Neural cell (in vitro differentiated cells): ENCODE results near the gene UBE3D. TPM values are rescaled to one million over a fixed set of nuclear protein-coding genes. Genes with fewer than 3 reads are reported as not detected.

Experiments
- H2AFZ ChIP-seq: fragments of 200-600, 300-800 bp; sonication (generic), shearing (Covaris generic); 2 replicates; pipeline ENCODE4 v1.6.0; 2014; ENCODE audit warnings: low read depth, mild to moderate bottlenecking, antibody characterized with exemption, low read length, moderate library complexity
- H3F3A ChIP-seq: fragments of 200-600 bp; shearing (Covaris generic); 2 replicates; pipeline ENCODE4 v1.6.1; 2016; ENCODE audit warnings: mild to moderate bottlenecking, moderate library complexity, mixed read lengths, antibody characterized with exemption, low read length; ENCODE audit not compliant: insufficient read depth, poor library complexity, severe bottlenecking
- H3K27ac ChIP-seq: fragments of 200-600, 300-800 bp; sonication (generic), shearing (Covaris generic); 2 replicates; pipeline ENCODE4 v1.5.1; 2014; ENCODE audit warnings: mild to moderate bottlenecking, low read length, moderate library complexity
- H3K27me3 ChIP-seq: fragments of 300-800, 200-600 bp; sonication (generic), shearing (Covaris generic); 2 replicates; pipeline ENCODE4 v1.6.0; 2014; ENCODE audit warnings: mild to moderate bottlenecking, low read depth, low read length, moderate library complexity; ENCODE audit not compliant: insufficient read depth
- H3K36me3 ChIP-seq: fragments of 300-800, 200-600 bp; sonication (generic), shearing (Covaris generic); 2 replicates; pipeline ENCODE4 v1.5.1; 2014; ENCODE audit warnings: mild to moderate bottlenecking, antibody characterized with exemption, low read length, moderate library complexity; ENCODE audit not compliant: insufficient read depth
- H3K4me2 ChIP-seq: fragments of 300-800, 200-600 bp; sonication (generic), shearing (Covaris generic); 2 replicates; pipeline ENCODE4 v1.6.0; 2014; ENCODE audit warnings: mild to moderate bottlenecking, low read length
- H3K4me3 ChIP-seq: fragments of 300-800, 200-600 bp; sonication (generic), shearing (Covaris generic); 2 replicates; pipeline ENCODE4 v1.5.1; 2014; ENCODE audit warnings: mild to moderate bottlenecking, low read length, moderate library complexity
- H3K79me2 ChIP-seq: fragments of 200-600 bp; shearing (Covaris generic); replicated peaks from 2 replicates; pipeline ENCODE4 v1.6.0; 2014; ENCODE audit warnings: mild to moderate bottlenecking, low read length, moderate library complexity; ENCODE audit not compliant: insufficient read depth
- H3K9ac ChIP-seq: fragments of 300-800, 200-600 bp; sonication (generic), shearing (Covaris generic); 2 replicates; pipeline ENCODE4 v1.6.1; 2016; ENCODE audit warnings: mild to moderate bottlenecking, low read length, mixed read lengths
- H3K9me2 ChIP-seq: fragments of 200-600 bp; shearing (Covaris generic); 2 replicates; pipeline ENCODE4 v1.6.1; 2016; ENCODE audit warnings: mild to moderate bottlenecking, low read length, mixed read lengths; ENCODE audit not compliant: insufficient read depth
- H3K9me3 ChIP-seq: fragments of 200-600, 300-800 bp; sonication (generic), shearing (Covaris generic); 2 replicates; pipeline ENCODE4 v1.6.1; 2016; ENCODE audit warnings: mild to moderate bottlenecking, mixed run types, low read length, moderate library complexity, mixed read lengths
- H4K20me1 ChIP-seq: fragments of 200-600 bp; shearing (Covaris generic); 2 replicates; pipeline ENCODE4 v1.6.1; 2016; ENCODE audit warnings: mild to moderate bottlenecking, mixed run types; ENCODE audit not compliant: insufficient read depth
- EP300 ChIP-seq: fragments of 450-650 bp; conservative IDR thresholded peaks from 2 replicates; pipeline ENCODE4 v1.6.1; 2014; ENCODE audit warnings: antibody characterized with exemption, mild to moderate bottlenecking, moderate library complexity; ENCODE audit not compliant: poor library complexity, severe bottlenecking
- EZH2 ChIP-seq: fragments of 200-600, 300-800 bp; shearing (Covaris generic), sonication (generic); IDR thresholded peaks from 2 replicates; pipeline ENCODE4 v1.6.1; 2014; ENCODE audit warnings: antibody characterized with exemption, low read length, borderline replicate concordance, mild to moderate bottlenecking; ENCODE audit not compliant: insufficient read depth, poor library complexity, severe bottlenecking
- MXI1 ChIP-seq: fragments of 450-650 bp; conservative IDR thresholded peaks from 2 replicates; pipeline ENCODE4 v1.6.1; 2014; ENCODE audit warnings: antibody characterized with exemption, mild to moderate bottlenecking; ENCODE audit not compliant: poor library complexity, severe bottlenecking
- POLR2AphosphoS5 ChIP-seq: IDR thresholded peaks from 2 replicates; pipeline ENCODE4 v1.6.1; 2012
- RAD21 ChIP-seq: fragments of 450-650 bp; conservative IDR thresholded peaks from 2 replicates; pipeline ENCODE4 v1.6.1; 2014; ENCODE audit warnings: antibody characterized with exemption, mild to moderate bottlenecking, moderate library complexity
- REST ChIP-seq: IDR thresholded peaks from 2 replicates; pipeline ENCODE4 v1.6.1; 2012; ENCODE audit warnings: borderline replicate concordance
- SMC3 ChIP-seq: fragments of 450-650 bp; conservative IDR thresholded peaks from 2 replicates; pipeline ENCODE4 v1.6.1; 2014; ENCODE audit warnings: antibody characterized with exemption, mild to moderate bottlenecking, moderate library complexity; ENCODE audit not compliant: poor library complexity
- TAF1 ChIP-seq: IDR thresholded peaks from 2 replicates; pipeline ENCODE4 v1.6.1; 2012; ENCODE audit warnings: low read depth
- polyA plus RNA-seq: library from polyadenylated mRNA; depleted of rRNA; stranded (reverse); fragments of >200 nt; gene quantifications from 2 replicates; pipeline ENCODE4 v1.2.3, GENCODE V29; 2014
- TF ChIP-seq, protein P1 (sequence below): fragments of 450-650 bp; IDR thresholded peaks from 2 replicates; pipeline ENCODE4 v1.5.1; 2014; ENCODE audit warnings: antibody characterized with exemption, mild to moderate bottlenecking, moderate library complexity; ENCODE audit not compliant: poor library complexity, severe bottlenecking

UBE3D gene
- polyA plus RNA-seq, 1 donor from 2014 or later: 11.6 TPM

DNA sequence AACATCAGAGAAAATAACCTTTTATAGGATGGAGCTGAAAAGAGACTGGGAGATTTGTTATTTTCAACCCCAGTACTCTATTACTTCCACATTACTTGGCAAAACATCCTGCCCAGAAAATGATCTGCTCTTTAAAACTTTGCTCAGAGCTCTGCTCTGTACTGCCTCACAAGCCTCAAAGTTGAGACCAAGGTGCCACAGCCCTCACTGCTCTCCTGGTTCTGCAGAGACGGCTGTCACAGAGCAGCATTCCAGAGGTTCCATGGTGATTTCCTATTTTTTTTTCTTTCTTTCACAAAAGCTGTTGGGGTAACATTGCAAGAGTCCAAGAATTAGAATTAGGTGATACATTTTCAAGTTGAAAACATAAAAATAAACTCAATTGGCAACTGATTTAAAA is 155.2 kb downstream of the UBE3D start:
- Histone ChIP-seq H3K79me2 (no peaks in the 10 kb centered on the region), H3F3A (no peaks in the 10 kb centered on the region), H3K4me3 (no peak overlapping the region), H3K4me2 (no peak overlapping the region), H3K9me3 (no peaks in the 10 kb centered on the region), H3K27me3 (no peaks in the 10 kb centered on the region), H3K27ac (no peak overlapping the region), H3K36me3 (no peaks in the 10 kb centered on the region), H3K9me2 (no peaks in the 10 kb centered on the region), H2AFZ (no peak overlapping the region), H3K9ac (no peak overlapping the region), H4K20me1 (no peaks in the 10 kb centered on the region)
- TF ChIP-seq EP300 (no peak), MXI1 (no peak), TAF1 (no peak), POLR2AphosphoS5 (no peak), SMC3 (no peak), EZH2 (no peak), REST (no peak), RAD21 (no peak)
- TF ChIP-seq, protein P1, sequence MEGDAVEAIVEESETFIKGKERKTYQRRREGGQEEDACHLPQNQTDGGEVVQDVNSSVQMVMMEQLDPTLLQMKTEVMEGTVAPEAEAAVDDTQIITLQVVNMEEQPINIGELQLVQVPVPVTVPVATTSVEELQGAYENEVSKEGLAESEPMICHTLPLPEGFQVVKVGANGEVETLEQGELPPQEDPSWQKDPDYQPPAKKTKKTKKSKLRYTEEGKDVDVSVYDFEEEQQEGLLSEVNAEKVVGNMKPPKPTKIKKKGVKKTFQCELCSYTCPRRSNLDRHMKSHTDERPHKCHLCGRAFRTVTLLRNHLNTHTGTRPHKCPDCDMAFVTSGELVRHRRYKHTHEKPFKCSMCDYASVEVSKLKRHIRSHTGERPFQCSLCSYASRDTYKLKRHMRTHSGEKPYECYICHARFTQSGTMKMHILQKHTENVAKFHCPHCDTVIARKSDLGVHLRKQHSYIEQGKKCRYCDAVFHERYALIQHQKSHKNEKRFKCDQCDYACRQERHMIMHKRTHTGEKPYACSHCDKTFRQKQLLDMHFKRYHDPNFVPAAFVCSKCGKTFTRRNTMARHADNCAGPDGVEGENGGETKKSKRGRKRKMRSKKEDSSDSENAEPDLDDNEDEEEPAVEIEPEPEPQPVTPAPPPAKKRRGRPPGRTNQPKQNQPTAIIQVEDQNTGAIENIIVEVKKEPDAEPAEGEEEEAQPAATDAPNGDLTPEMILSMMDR: no peak

DNA sequence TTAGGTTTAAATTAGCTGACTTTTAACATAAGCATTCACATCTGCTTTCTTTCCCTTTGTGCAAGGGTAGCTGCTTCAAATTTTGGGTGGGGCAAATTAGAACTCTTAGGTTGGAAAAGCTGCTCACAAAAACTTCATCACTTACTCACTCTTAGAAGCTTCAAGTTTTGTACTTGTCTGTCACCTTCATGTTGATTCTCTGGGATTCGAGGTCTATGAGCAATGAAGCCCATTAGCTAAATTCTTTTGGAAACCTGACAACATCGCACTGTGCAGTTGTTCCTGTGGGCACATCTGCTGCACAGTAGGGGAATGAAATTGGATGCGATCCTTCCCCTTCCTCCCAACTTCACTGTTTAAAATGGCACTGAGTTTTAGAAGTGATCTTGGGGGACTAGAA is 156.1 kb downstream of the UBE3D start:
- Histone ChIP-seq H3K27me3 (no peaks in the 10 kb centered on the region), H3K79me2 (no peaks in the 10 kb centered on the region), H3K4me2 (no peak overlapping the region), H4K20me1 (no peaks in the 10 kb centered on the region), H3K4me3 (no peak overlapping the region), H3K9ac (no peak overlapping the region), H3K27ac (no peak overlapping the region), H3K36me3 (no peaks in the 10 kb centered on the region), H3K9me3 (no peaks in the 10 kb centered on the region), H3F3A (no peaks in the 10 kb centered on the region), H3K9me2 (no peaks in the 10 kb centered on the region), H2AFZ (no peak overlapping the region)
- TF ChIP-seq EP300 (no peak), TAF1 (no peak), REST (no peak), POLR2AphosphoS5 (no peak), EZH2 (no peak), MXI1 (no peak), SMC3 (no peak), RAD21 (no peak)
- TF ChIP-seq, protein P1: no peak
